Fibroblast of mammary gland (primary cell): ENCODE results near the gene SCN4B.

Source experiments
- DNase-seq: peaks from one replicate; pipeline ENCODE4 v3.0.0-alpha.2; 2010; ENCODE audit warnings: low read depth
- H3K4me3 ChIP-seq: 2 replicates; pipeline ENCODE4 v1.5.1; 2011; ENCODE audit warnings: low read depth, mild to moderate bottlenecking, low read length, moderate library complexity; ENCODE audit not compliant: control insufficient read depth
- TF ChIP-seq, protein P1 (sequence below): conservative IDR thresholded peaks from 2 replicates; pipeline ENCODE4 v1.5.1; 2011; ENCODE audit warnings: low read depth, low read length, inconsistent platforms; ENCODE audit not compliant: control insufficient read depth, insufficient read depth

SCN4B gene

GRCh38 chr11:118166641-118167040 is 14.0 kb upstream of the SCN4B start:
- no peak overlapping the region for H3K4me3 ChIP-seq
- DNase-seq = no peak
- TF ChIP-seq, protein P1, sequence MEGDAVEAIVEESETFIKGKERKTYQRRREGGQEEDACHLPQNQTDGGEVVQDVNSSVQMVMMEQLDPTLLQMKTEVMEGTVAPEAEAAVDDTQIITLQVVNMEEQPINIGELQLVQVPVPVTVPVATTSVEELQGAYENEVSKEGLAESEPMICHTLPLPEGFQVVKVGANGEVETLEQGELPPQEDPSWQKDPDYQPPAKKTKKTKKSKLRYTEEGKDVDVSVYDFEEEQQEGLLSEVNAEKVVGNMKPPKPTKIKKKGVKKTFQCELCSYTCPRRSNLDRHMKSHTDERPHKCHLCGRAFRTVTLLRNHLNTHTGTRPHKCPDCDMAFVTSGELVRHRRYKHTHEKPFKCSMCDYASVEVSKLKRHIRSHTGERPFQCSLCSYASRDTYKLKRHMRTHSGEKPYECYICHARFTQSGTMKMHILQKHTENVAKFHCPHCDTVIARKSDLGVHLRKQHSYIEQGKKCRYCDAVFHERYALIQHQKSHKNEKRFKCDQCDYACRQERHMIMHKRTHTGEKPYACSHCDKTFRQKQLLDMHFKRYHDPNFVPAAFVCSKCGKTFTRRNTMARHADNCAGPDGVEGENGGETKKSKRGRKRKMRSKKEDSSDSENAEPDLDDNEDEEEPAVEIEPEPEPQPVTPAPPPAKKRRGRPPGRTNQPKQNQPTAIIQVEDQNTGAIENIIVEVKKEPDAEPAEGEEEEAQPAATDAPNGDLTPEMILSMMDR = no peak

- no peak for DNase-seq
- H3K4me3 ChIP-seq = no peak overlapping the region
- TF ChIP-seq, protein P1 = no peak
Observed at GRCh38 chr11:118164885-118165284, 12.3 kb upstream of the SCN4B start.

- TF ChIP-seq, protein P1 = no peak
- no peak for DNase-seq
Observed at GRCh38 chr11:118163494-118163893, 10.9 kb upstream of the SCN4B start.

GRCh38 chr11:118162846-118163245 is 10.2 kb upstream of the SCN4B start:
- DNase-seq = no peak
- H3K4me3 ChIP-seq = no peak overlapping the region
- TF ChIP-seq, protein P1 = no peak

More at GRCh38 chr11:118163494-118163893, 10.9 kb upstream of the SCN4B start:
- H3K4me3 ChIP-seq = no peak overlapping the region

- no peak for DNase-seq
- no peak overlapping the region for H3K4me3 ChIP-seq
- TF ChIP-seq, protein P1 = no peak
Observed at GRCh38 chr11:118161786-118162185, 9.2 kb upstream of the SCN4B start.

DNA sequence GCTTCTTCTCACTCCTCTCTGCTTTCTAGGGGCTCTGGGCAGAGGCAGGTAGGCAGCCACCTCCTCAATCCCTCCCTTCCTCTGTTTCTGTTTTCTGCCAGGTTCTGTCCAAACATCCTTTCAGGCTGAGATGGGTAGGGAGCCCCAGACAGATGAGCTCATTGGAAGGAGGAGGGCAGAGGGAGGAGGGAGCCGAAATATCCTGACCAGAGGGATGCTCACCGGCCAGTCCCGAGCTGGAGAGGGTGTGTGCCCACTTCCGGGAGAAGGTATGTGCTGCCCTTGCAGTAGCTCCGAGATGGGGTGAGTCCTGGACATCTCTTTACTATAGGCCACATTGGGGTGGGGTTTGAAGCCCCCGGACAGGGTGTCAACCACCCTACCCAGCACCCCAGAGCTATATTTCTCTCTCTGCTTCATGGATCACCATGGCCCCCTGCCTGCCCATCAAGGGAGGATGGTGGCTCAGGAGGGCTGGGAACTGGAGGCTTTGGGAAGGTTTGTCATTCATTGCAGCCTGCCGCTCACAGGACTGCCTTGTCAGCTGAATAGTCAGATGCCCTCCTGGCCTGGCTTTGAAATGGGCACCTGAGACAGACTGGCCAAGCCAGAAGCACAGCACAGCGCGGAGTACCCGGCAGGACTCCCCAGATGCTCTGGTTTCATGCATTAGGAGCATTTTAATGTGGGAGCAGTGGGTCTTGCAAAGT is 4.7 kb upstream of the SCN4B start:
- H3K4me3 ChIP-seq = no peak overlapping the region
- TF ChIP-seq, protein P1 = no peak
- no peak for DNase-seq

- DNase-seq = no peak
- TF ChIP-seq, protein P1 = no peak
- no peak overlapping the region for H3K4me3 ChIP-seq
Observed at GRCh38 chr11:118156531-118157185, 4.0 kb upstream of the SCN4B start.
